ENCODE results near the gene CASP10. TPM values are rescaled to one million over a fixed set of nuclear protein-coding genes. Genes with fewer than 3 reads are reported as not detected.
A peak's percentile ranks its signal among the peaks of the same experiment; 100 is the strongest.

CASP10 gene
- total and polyA plus RNA-seq, 2 donors (not counting 1 experiment from before 2014, with no cell fraction given) = 16.0 to 34.3 TPM

GRCh38 chr2:201156640-201157039 is 26.3 kb upstream of the CASP10 start:
- TF ChIP-seq, protein P1, sequence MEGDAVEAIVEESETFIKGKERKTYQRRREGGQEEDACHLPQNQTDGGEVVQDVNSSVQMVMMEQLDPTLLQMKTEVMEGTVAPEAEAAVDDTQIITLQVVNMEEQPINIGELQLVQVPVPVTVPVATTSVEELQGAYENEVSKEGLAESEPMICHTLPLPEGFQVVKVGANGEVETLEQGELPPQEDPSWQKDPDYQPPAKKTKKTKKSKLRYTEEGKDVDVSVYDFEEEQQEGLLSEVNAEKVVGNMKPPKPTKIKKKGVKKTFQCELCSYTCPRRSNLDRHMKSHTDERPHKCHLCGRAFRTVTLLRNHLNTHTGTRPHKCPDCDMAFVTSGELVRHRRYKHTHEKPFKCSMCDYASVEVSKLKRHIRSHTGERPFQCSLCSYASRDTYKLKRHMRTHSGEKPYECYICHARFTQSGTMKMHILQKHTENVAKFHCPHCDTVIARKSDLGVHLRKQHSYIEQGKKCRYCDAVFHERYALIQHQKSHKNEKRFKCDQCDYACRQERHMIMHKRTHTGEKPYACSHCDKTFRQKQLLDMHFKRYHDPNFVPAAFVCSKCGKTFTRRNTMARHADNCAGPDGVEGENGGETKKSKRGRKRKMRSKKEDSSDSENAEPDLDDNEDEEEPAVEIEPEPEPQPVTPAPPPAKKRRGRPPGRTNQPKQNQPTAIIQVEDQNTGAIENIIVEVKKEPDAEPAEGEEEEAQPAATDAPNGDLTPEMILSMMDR (IDR thresholded peaks at IDR 0.05) = no peak
- TF ChIP-seq EZH2 (IDR thresholded peaks at IDR 0.05; ENCODE audit: borderline replicate concordance, insufficient read depth, low read depth, low read length, poor library complexity, severe bottlenecking) = no peak
- ChIA-PET POLR2A (no interaction called here), CTCF (interaction anchor here (1.2 to 3.9 kb wide), 3 partner anchors 17 to 87 kb away, joined by 3 to 45 read pairs (median 30); partner anchors contain the start of genes HYCC2 and NDUFB3)
- Histone ChIP-seq H4K20me1 (ENCODE audit: control insufficient read depth, insufficient read depth, low read length, poor library complexity, severe bottlenecking) (no peaks in the 10 kb centered on the region), H3K4me1 (ENCODE audit: control insufficient read depth in 2 of 2, insufficient read depth in 2 of 2, low read length in 2 of 2) (peaks cover 45 to 57% of the 10 kb centered on the region in 2 donors), H2AFZ (ENCODE audit: insufficient read depth, low read depth, low read length, poor library complexity, severe bottlenecking) (no peak overlapping the region), H3K79me2 (ENCODE audit: control insufficient read depth, insufficient read depth, low read length) (peaks cover 21% of the 10 kb centered on the region), H3K4me3 (ENCODE audit: control extremely low read depth in 1 of 5, extremely low read depth in 1 of 5, insufficient read depth in 1 of 5, low read depth in 2 of 5, low read length in 4 of 5) (no peak overlapping the region), H3K36me3 (replicated peaks in 1 of 2; ENCODE audit: control extremely low read depth in 1 of 2, control insufficient read depth in 1 of 2, extremely low read depth in 1 of 2, insufficient read depth in 2 of 2, low read length in 1 of 2) (peaks cover 8 to 44% of the 10 kb centered on the region in 2 experiments), H3K9ac (ENCODE audit: low read length) (no peak overlapping the region), H3K27me3 (replicated peaks in 1 of 4; ENCODE audit: control extremely low read depth in 1 of 4, control insufficient read depth in 3 of 4, insufficient read depth in 4 of 4, low read length in 3 of 4) (no peaks in the 10 kb centered on the region), H3K4me2 (replicated peaks; ENCODE audit: low read depth, low read length, poor library complexity, severe bottlenecking) (peak overlapping the region; percentile 56), H3K27ac (ENCODE audit: low read length in 2 of 2) (peak overlapping the region; percentile 84 to 85), H3K9me3 (ENCODE audit: control extremely low read depth in 1 of 3, control insufficient read depth in 2 of 3, insufficient read depth in 1 of 3, low read length in 2 of 3) (no peaks in the 10 kb centered on the region)
- Mint-ChIP-seq H3K4me1 (peaks cover 65% of the 10 kb centered on the region), H3K4me3 (peak overlapping the region; percentile 54), H3K27me3 (no peaks in the 10 kb centered on the region), H3K27ac (peak overlapping the region; percentile 90), H3K9me3 (ENCODE audit: insufficient read depth) (no peaks in the 10 kb centered on the region)
- WGBS (ENCODE audit: insufficient coverage) = no CpG with 5 or more reads among the region's 1 CpG
- ATAC-seq (ENCODE audit: low read depth) = no peak
- DNase-seq = no peak
- intact Hi-C loops (cut with micrococcal nuclease) = no loop called here

DNA sequence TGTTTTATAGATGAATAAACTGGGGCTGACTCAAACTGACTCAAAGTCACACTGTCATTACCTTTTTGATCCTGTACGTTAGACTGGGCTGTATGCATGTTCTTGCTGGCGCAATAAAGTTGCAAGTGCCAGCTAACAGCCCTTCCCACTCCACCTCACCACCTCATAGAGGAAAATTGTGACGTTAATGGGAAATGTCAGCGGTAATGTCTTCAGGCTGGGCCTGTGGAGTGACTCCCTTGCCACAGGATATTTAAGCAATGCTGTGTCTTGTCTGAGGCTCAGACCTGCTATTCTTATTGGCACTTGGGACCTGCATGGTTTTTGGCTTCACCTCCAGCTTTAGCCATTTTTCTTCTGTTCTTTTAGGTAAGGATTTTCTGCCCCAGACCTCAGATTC is 25.2 kb upstream of the CASP10 start:
- POLR2A ChIA-PET = interaction anchor here (0.5 to 3.9 kb wide), 8 partner anchors 10 to 194 kb away, joined by 3 to 55 read pairs (median 4); partner anchors contain the start of genes CASP10, CFLAR and ORC2
- Histone ChIP-seq H3K36me3 (replicated peaks in 1 of 2; ENCODE audit: control extremely low read depth in 1 of 2, control insufficient read depth in 1 of 2, extremely low read depth in 1 of 2, insufficient read depth in 2 of 2, low read length in 1 of 2) (peaks cover 12 to 48% of the 10 kb centered on the region in 2 experiments), H3K27ac (ENCODE audit: low read length in 2 of 2) (peak overlapping the region; percentile 84 to 85), H3K79me2 (ENCODE audit: control insufficient read depth, insufficient read depth, low read length) (peaks cover 21% of the 10 kb centered on the region), H4K20me1 (ENCODE audit: control insufficient read depth, insufficient read depth, low read length, poor library complexity, severe bottlenecking) (no peaks in the 10 kb centered on the region), H3K4me1 (ENCODE audit: control insufficient read depth in 2 of 2, insufficient read depth in 2 of 2, low read length in 2 of 2) (peaks cover 43 to 50% of the 10 kb centered on the region in 2 donors), H3K27me3 (replicated peaks in 1 of 4; ENCODE audit: control extremely low read depth in 1 of 4, control insufficient read depth in 3 of 4, insufficient read depth in 4 of 4, low read length in 3 of 4) (no peaks in the 10 kb centered on the region), H2AFZ (ENCODE audit: insufficient read depth, low read depth, low read length, poor library complexity, severe bottlenecking) (no peak overlapping the region), H3K9me3 (ENCODE audit: control extremely low read depth in 1 of 3, control insufficient read depth in 2 of 3, insufficient read depth in 1 of 3, low read length in 2 of 3) (no peaks in the 10 kb centered on the region), H3K9ac (ENCODE audit: low read length) (peak overlapping the region; percentile 7), H3K4me3 (ENCODE audit: control extremely low read depth in 1 of 5, extremely low read depth in 1 of 5, insufficient read depth in 1 of 5, low read depth in 2 of 5, low read length in 4 of 5) (peak overlapping the region in 1 of 5 experiments; percentile 9), H3K4me2 (replicated peaks; ENCODE audit: low read depth, low read length, poor library complexity, severe bottlenecking) (peak overlapping the region; percentile 63)
- no peak for DNase-seq
- intact Hi-C loops (cut with micrococcal nuclease) = loop anchor here (1.0 kb wide), 5 partner anchors 11 to 194 kb away; partner anchors contain the start of genes HYCC2 and ORC2
- no peaks in the 10 kb centered on the region for H3K27me3 Mint-ChIP-seq
- H3K4me1 Mint-ChIP-seq = peaks cover 58% of the 10 kb centered on the region
- no peaks in the 10 kb centered on the region for H3K9me3 Mint-ChIP-seq (ENCODE audit: insufficient read depth)
- WGBS (ENCODE audit: insufficient coverage) = no CpG with 5 or more reads among the region's 4 CpGs
- CTCF ChIA-PET = interaction anchor here (0.6 to 4.1 kb wide), 27 partner anchors 10 to 269 kb away, joined by 3 to 100 read pairs (median 5); partner anchors contain the start of genes CASP10, CFLAR, HYCC2 and NDUFB3
- H3K4me3 Mint-ChIP-seq = peak overlapping the region; percentile 64
- H3K27ac Mint-ChIP-seq = peak overlapping the region; percentile 90
- TF ChIP-seq, protein P1 (IDR thresholded peaks at IDR 0.05) = no peak
- no peak for TF ChIP-seq EZH2 (IDR thresholded peaks at IDR 0.05; ENCODE audit: borderline replicate concordance, insufficient read depth, low read depth, low read length, poor library complexity, severe bottlenecking)
- ATAC-seq (ENCODE audit: low read depth) = peak; percentile 13
